Mesendoderm (in vitro differentiated cells): Measurements from ENCODE around the gene UCKL1.
A peak's percentile ranks its signal among the peaks of the same experiment; 100 is the strongest.

ENCODE experiments used
- DNase-seq: peaks from one replicate; pipeline ENCODE4 v3.0.0; 2013
- H2AK5ac ChIP-seq: 2 replicates; pipeline ENCODE4 v1.6.1; 2013; ENCODE audit warnings: low read length, inconsistent platforms
- H2BK120ac ChIP-seq: 2 replicates; pipeline ENCODE4 v1.6.1; 2013; ENCODE audit warnings: low read depth, mild to moderate bottlenecking, low read length, moderate library complexity, mixed read lengths
- H2BK15ac ChIP-seq: replicated peaks from 2 replicates; pipeline ENCODE4 v1.6.1; 2013; ENCODE audit warnings: low read depth, mild to moderate bottlenecking, moderate library complexity
- H2BK5ac ChIP-seq: 2 replicates; pipeline ENCODE4 v1.6.1; 2013; ENCODE audit warnings: low read length, inconsistent platforms
- H3K18ac ChIP-seq: 2 replicates; pipeline ENCODE4 v1.6.1; 2013; ENCODE audit warnings: mild to moderate bottlenecking, low read length, mixed read lengths
- H3K23ac ChIP-seq: one replicate; pipeline ENCODE4 v1.6.1; 2013; ENCODE audit warnings: low read length
- H3K27ac ChIP-seq: 2 replicates; pipeline ENCODE4 v1.5.1; 2013; ENCODE audit warnings: low read depth, mild to moderate bottlenecking, inconsistent platforms, low read length, moderate library complexity
- H3K27me3 ChIP-seq: 2 replicates; pipeline ENCODE4 v1.6.1; 2013; ENCODE audit warnings: low read length, control low read depth, mild to moderate bottlenecking, inconsistent platforms; ENCODE audit not compliant: insufficient read depth, poor library complexity
- H3K36me3 ChIP-seq: 2 replicates; pipeline ENCODE4 v1.6.1; 2013; ENCODE audit warnings: low read length, inconsistent platforms; ENCODE audit not compliant: control insufficient read depth, insufficient read depth
- H3K4ac ChIP-seq: one replicate; pipeline ENCODE4 v1.6.1; 2013; ENCODE audit warnings: low read depth, mild to moderate bottlenecking, low read length, moderate library complexity
- H3K4me1 ChIP-seq: 2 replicates; pipeline ENCODE4 v1.6.1; 2013; ENCODE audit warnings: low read depth, low read length, inconsistent platforms; ENCODE audit not compliant: control insufficient read depth
- H3K4me2 ChIP-seq: 2 replicates; pipeline ENCODE4 v1.6.1; 2013; ENCODE audit warnings: low read length
- H3K4me3 ChIP-seq: 2 replicates; pipeline ENCODE4 v1.5.1; 2013; ENCODE audit warnings: mild to moderate bottlenecking, low read length
- H3K56ac ChIP-seq: one replicate; pipeline ENCODE4 v1.6.1; 2013; ENCODE audit warnings: low read length
- H3K79me1 ChIP-seq: 2 replicates; pipeline ENCODE4 v1.6.1; 2013; ENCODE audit warnings: low read length, inconsistent platforms
- H3K79me2 ChIP-seq: 2 replicates; pipeline ENCODE4 v1.6.1; 2013; ENCODE audit warnings: mild to moderate bottlenecking, low read length; ENCODE audit not compliant: control insufficient read depth, insufficient read depth
- H3K9ac ChIP-seq: 2 replicates; pipeline ENCODE4 v1.6.1; 2013; ENCODE audit warnings: low read length, inconsistent platforms
- H4K5ac ChIP-seq: one replicate; pipeline ENCODE4 v1.6.1; 2013; ENCODE audit warnings: low read length
- H4K8ac ChIP-seq: one replicate; pipeline ENCODE4 v1.6.1; 2013; ENCODE audit warnings: low read depth, mild to moderate bottlenecking, control low read depth, low read length, moderate library complexity
- WGBS: extraction: QIAGEN DNeasy Blood & Tissue Kit; methylation state at CpG from one replicate; pipeline ENCODE4 v1.1.7; 2013; ENCODE audit warnings: low lambda C conversion rate, missing lambda C conversion rate; ENCODE audit not compliant: insufficient coverage; ENCODE audit errors: extremely low coverage; 5-methylcytosine and 5-hydroxymethylcytosine counted together

The UCKL1 gene

DNA sequence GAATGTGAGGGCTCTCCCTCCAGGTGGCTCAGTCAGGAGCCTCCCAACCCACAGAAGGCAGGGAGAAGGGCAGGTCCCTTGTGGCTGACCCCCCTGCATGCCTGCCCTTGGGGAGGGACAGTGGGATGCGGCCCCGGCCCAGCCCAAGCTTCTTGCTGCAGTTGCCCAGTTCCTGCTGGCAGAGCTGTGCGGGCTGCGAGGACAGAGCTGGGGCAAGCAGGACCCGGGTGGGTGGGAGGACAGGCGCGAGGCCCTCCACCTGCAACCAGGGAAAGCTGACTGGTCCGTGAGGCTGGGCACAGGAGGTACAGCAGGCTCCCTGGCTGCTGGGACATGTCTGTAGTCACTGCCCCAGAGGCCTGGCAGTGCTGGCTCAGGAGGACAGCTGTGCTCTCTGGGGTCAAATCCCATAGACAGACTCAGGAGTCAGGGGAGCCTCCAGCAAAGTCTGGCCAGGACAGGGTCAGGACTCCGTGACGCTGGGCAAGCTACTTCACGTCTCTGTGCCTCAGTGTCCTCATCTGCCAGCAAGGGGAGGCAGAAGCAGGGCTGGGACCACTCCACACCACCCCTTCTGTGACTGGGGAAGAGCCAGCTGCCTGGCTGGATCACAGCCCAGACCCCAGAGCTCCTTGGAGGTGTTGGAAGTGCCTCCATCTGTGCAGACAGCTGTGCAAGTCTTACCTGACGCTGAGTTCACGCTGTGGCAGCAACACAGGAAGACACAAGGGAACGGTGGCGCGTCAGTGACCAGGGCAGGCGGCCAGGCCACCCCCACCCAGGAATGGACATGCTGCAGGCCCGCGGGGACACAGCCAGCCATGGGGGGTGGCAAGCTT lies 13.0 kb downstream of the UCKL1 start:
- Histone ChIP-seq H3K79me1 (peaks cover 9% of the 10 kb centered on the region), H3K36me3 (peaks cover 3% of the 10 kb centered on the region), H3K56ac (no peak overlapping the region), H3K27me3 (no peaks in the 10 kb centered on the region), H4K8ac (no peak overlapping the region), H3K18ac (no peak overlapping the region), H3K4me1 (peaks cover 2% of the 10 kb centered on the region), H2AK5ac (no peak overlapping the region), H3K4me2 (no peak overlapping the region), H2BK120ac (no peak overlapping the region), H2BK15ac (no peak overlapping the region), H3K4me3 (no peak overlapping the region), H3K9ac (no peak overlapping the region), H2BK5ac (no peak overlapping the region), H4K5ac (no peak overlapping the region), H3K79me2 (peaks cover 13% of the 10 kb centered on the region), H3K23ac (no peak overlapping the region), H3K4ac (no peak overlapping the region), H3K27ac (peak overlapping the region; percentile 10)
- no CpG with 5 or more reads among the region's 19 CpGs for WGBS
- DNase-seq, result no peak

DNA sequence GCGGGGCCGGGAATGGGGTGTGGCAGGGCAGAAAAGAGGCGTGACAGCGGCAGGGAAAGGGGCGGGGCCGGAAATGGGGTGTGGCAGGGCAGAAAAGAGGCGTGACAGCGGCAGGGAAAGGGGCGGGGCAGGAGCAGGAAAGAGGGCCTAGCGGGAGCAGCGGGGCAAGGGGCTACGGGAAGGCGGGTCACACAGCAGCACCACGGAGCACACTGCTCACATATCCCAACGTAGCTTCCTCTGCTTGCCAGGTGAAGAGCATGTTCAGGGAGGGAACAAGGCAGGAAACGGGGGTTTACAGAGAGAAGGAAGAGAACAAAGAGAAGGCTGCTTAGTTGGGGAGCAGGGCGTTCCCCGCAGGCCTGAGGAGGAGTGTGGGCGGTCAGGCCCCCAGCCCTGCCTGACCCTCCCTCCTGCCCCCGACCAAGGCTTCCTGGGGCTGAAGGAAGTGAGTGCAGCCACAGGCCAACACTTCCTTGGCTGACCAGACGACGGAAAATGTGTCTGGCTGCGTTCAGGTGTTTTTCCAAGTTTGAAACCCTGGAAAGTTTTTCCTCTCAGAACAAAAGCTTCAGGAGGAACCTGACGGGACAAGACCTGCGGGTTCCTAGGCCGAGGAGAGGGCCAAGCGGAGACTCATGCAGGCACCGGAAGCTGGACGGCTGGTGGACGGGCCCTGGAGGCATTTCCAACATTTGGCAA lies 13.8 kb downstream of the UCKL1 start:
- no peak overlapping the region for H2BK120ac ChIP-seq
- peak; percentile 88 for DNase-seq
- no peak overlapping the region for H4K5ac ChIP-seq
- H3K36me3 ChIP-seq, result peaks cover 3% of the 10 kb centered on the region
- H3K27me3 ChIP-seq, result no peaks in the 10 kb centered on the region
- H3K9ac ChIP-seq, result peak overlapping the region; percentile 14
- H3K18ac ChIP-seq, result no peak overlapping the region
- H2BK5ac ChIP-seq, result no peak overlapping the region
- WGBS, result no CpG with 5 or more reads among the region's 30 CpGs
- no peak overlapping the region for H4K8ac ChIP-seq
- no peak overlapping the region for H2AK5ac ChIP-seq
- H2BK15ac ChIP-seq, result no peak overlapping the region
- H3K79me1 ChIP-seq, result peaks cover 5% of the 10 kb centered on the region
- no peak overlapping the region for H3K4me3 ChIP-seq
- no peak overlapping the region for H3K23ac ChIP-seq
- peak overlapping the region; percentile 3 for H3K4me2 ChIP-seq
- no peak overlapping the region for H3K4ac ChIP-seq
- H3K4me1 ChIP-seq, result peaks cover 2% of the 10 kb centered on the region
- H3K79me2 ChIP-seq, result peaks cover 5% of the 10 kb centered on the region
- H3K56ac ChIP-seq, result peak overlapping the region; percentile 56
- H3K27ac ChIP-seq, result peak overlapping the region; percentile 10

DNA sequence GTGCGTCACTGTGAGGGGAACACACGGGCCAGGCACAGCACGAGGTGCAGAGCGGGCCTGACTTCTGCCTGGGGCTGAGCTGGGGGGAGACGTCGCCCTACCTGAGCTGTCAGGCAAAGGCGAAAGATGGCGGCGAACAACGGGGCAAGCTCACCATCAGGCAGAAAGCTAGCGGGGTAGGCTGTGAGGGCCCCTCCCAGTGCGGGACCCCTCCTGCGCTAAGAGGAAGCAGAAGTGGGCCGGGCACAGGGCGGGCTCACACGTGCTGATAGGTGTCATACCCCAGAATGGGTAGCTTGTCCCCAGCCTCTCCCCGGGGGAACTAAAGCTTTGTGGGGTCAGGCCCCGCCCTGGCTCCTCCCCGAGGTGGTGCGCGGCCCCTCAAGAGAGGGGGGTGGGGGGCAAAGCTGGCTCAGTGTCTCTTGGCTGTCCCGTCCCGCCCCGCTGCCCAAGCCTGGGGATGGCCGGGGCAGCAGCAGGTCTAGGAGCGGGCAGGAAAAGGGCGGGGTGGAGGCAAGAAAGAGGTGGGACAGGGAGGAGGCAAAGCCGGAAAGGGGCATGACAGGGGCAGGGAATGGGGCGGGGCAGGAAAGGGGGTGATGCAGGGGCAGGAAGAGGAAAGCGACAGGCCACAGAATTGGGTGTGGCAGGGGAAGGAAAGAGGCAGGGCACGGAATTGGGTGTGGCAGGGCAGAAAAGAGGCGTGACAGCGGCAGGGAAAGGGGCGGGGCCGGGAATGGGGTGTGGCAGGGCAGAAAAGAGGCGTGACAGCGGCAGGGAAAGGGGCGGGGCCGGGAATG lies 14.7 kb downstream of the UCKL1 start:
- no peak overlapping the region for H3K27ac ChIP-seq
- peak; percentile 97 for DNase-seq
- no peaks in the 10 kb centered on the region for H3K79me1 ChIP-seq
- peaks cover 2% of the 10 kb centered on the region for H3K4me1 ChIP-seq
- peak overlapping the region; percentile 87 for H3K56ac ChIP-seq
- H2BK120ac ChIP-seq, result no peak overlapping the region
- H3K79me2 ChIP-seq, result no peaks in the 10 kb centered on the region
- no peak overlapping the region for H3K23ac ChIP-seq
- no peak overlapping the region for H3K4me3 ChIP-seq
- WGBS, result no CpG with 5 or more reads among the region's 39 CpGs
- H3K27me3 ChIP-seq, result no peaks in the 10 kb centered on the region
- peak overlapping the region; percentile 22 for H3K4me2 ChIP-seq
- H2BK15ac ChIP-seq, result no peak overlapping the region
- H3K36me3 ChIP-seq, result peaks cover 3% of the 10 kb centered on the region
- no peak overlapping the region for H3K18ac ChIP-seq
- no peak overlapping the region for H4K5ac ChIP-seq
- H3K4ac ChIP-seq, result no peak overlapping the region
- no peak overlapping the region for H2AK5ac ChIP-seq
- H3K9ac ChIP-seq, result peak overlapping the region; percentile 63
- no peak overlapping the region for H2BK5ac ChIP-seq
- H4K8ac ChIP-seq, result no peak overlapping the region

DNA sequence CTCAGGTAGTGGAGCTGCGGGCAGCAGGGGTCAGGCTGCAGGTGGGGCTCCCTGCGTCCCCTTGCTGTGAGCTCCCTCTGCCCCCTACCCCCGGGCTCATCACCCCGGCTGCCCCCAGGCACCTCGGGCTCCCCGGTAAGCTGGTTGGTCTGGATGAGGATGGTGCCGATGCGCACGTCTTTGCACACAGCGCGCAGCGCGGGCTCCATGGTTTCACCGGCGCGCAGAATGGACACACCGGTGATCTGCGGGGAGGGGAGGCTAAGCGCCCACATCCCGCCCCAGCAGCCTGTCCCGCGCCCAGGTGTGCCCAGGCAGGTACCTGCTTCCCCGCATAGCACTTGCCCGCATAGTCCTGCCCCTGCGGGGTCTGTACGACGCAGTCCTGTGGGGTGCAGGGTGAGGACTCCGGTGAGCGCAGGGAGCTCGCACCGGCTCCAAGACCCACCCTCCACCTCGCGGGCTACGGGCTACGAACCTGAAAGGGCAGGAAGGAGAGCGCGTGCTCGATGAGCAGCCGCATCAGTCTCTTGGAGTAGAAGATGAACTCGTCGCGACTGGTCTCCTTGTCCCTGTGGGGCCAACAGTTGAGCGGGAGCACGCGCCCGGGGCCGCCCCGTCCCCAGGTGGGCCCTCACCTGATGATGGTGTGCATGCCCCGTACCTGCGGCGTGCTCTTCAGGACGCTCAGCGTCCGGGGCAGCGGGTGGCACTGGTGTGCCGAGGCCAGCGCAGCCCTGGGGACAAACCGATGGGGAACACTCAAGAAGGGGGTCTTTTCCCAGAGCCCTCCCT lies 15.5 kb downstream of the UCKL1 start:
- Histone ChIP-seq H3K4me3 (no peak overlapping the region), H3K4me2 (peak overlapping the region; percentile 22), H3K56ac (peak overlapping the region; percentile 87), H4K8ac (no peak overlapping the region), H2AK5ac (no peak overlapping the region), H3K23ac (no peak overlapping the region), H3K18ac (no peak overlapping the region), H2BK120ac (no peak overlapping the region), H3K36me3 (peaks cover 3% of the 10 kb centered on the region), H2BK5ac (no peak overlapping the region), H3K79me1 (no peaks in the 10 kb centered on the region), H3K4ac (no peak overlapping the region), H3K9ac (peak overlapping the region; percentile 63), H4K5ac (no peak overlapping the region), H3K4me1 (peaks cover 2% of the 10 kb centered on the region), H3K27me3 (no peaks in the 10 kb centered on the region), H2BK15ac (no peak overlapping the region), H3K27ac (no peak overlapping the region), H3K79me2 (no peaks in the 10 kb centered on the region)
- no CpG with 5 or more reads among the region's 58 CpGs for WGBS
- DNase-seq, result no peak

DNA sequence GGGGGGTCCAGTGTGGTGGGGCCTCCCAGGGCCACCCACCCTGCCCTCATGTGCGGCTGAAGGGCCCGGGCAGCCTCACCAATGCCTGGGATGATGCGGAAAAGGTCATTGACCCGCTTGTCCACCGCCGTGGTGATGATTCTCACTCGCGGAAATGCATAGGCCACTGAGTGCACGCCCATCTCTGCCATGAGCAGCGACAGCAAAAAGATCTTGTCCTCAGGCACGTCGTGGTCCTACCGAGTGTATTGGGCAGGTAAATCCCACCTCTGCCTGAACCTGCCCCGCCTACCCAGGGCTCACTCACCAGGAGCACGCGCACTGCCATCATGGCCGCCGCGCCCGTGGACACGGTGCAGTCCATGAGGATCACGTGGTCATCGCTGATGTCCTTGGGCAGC lies 16.1 kb downstream of the UCKL1 start:
- no peak overlapping the region for H3K18ac ChIP-seq
- no peak overlapping the region for H4K5ac ChIP-seq
- no peak overlapping the region for H4K8ac ChIP-seq
- no peak overlapping the region for H2AK5ac ChIP-seq
- no peak for DNase-seq
- peaks cover 3% of the 10 kb centered on the region for H3K36me3 ChIP-seq
- H2BK15ac ChIP-seq, result no peak overlapping the region
- H3K9ac ChIP-seq, result no peak overlapping the region
- no peaks in the 10 kb centered on the region for H3K79me1 ChIP-seq
- H3K4me3 ChIP-seq, result no peak overlapping the region
- no peak overlapping the region for H3K4me2 ChIP-seq
- H2BK120ac ChIP-seq, result no peak overlapping the region
- no peak overlapping the region for H3K23ac ChIP-seq
- H2BK5ac ChIP-seq, result no peak overlapping the region
- peaks cover 2% of the 10 kb centered on the region for H3K4me1 ChIP-seq
- no peak overlapping the region for H3K4ac ChIP-seq
- no peak overlapping the region for H3K27ac ChIP-seq
- WGBS, result no CpG with 5 or more reads among the region's 23 CpGs
- no peaks in the 10 kb centered on the region for H3K27me3 ChIP-seq
- H3K79me2 ChIP-seq, result no peaks in the 10 kb centered on the region
- no peak overlapping the region for H3K56ac ChIP-seq
